IMR-90 (cell line): Measurements from ENCODE around the gene BRDT. TPM values are rescaled to one million over a fixed set of nuclear protein-coding genes. Genes with fewer than 3 reads are reported as not detected.

Experiments used
- ATAC-seq: fragments of 200-7000 bp; cut with Tn5 transposase; 2 replicates; pipeline ENCODE4 v1.9.1; 2020; ENCODE audit warnings: low read depth, mild to moderate bottlenecking, moderate library complexity
- BruUV-seq: library from RNA; stranded (reverse); fragments of 400-500 nt; replicated peaks from 2 replicates; lab custom pipeline; 2021; lab: Mats Ljungman, UMichigan
- CTCF ChIA-PET: fragments of 300-600 bp; formaldehyde crosslinking; extraction: SDS; loops from one replicate; lab custom pipeline; 2021; ENCODE audit warnings: antibody characterized with exemption; lab: Yijun Ruan, JAX
- POLR2A ChIA-PET: fragments of 300-600 bp; sonication (Branson Sonifier 250); formaldehyde crosslinking; loops from one replicate; lab custom pipeline; 2022; ENCODE audit warnings: antibody characterized with exemption; ENCODE audit not compliant: unreplicated experiment; lab: Charles Lee
- DNase-seq: peaks from one replicate; pipeline ENCODE4 v3.0.0; 2013
- H2AFZ ChIP-seq: replicated peaks from 2 replicates; pipeline ENCODE3; 2013; ENCODE audit warnings: low read length, mild to moderate bottlenecking; ENCODE audit not compliant: poor library complexity
- H2AK5ac ChIP-seq: 2 replicates; pipeline ENCODE4 v1.6.1; 2013; ENCODE audit warnings: low read depth, low read length, inconsistent platforms
- H2AK9ac ChIP-seq: replicated peaks from 2 replicates; pipeline ENCODE3; 2013; ENCODE audit warnings: mild to moderate bottlenecking, low read depth, low read length, moderate library complexity; ENCODE audit not compliant: poor library complexity
- H2BK120ac ChIP-seq: 2 replicates; pipeline ENCODE4 v1.6.1; 2013; ENCODE audit warnings: low read depth, low read length, inconsistent platforms
- H2BK15ac ChIP-seq: 3 replicates; pipeline ENCODE4 v1.6.1; 2013; ENCODE audit warnings: low read depth, low read length, inconsistent platforms
- H2BK20ac ChIP-seq: 2 replicates; pipeline ENCODE4 v1.6.1; 2013; ENCODE audit warnings: low read depth, mild to moderate bottlenecking, inconsistent platforms, low read length, moderate library complexity
- H2BK5ac ChIP-seq: 2 replicates; pipeline ENCODE4 v1.6.1; 2013; ENCODE audit warnings: mild to moderate bottlenecking, low read depth, low read length, inconsistent platforms; ENCODE audit not compliant: poor library complexity, severe bottlenecking
- H3K14ac ChIP-seq: replicated peaks from 2 replicates; pipeline ENCODE4 v1.6.1; 2013; ENCODE audit warnings: low read depth, low read length, inconsistent platforms
- H3K18ac ChIP-seq: 2 replicates; pipeline ENCODE4 v1.6.1; 2013; ENCODE audit warnings: low read depth, low read length, control low read depth
- H3K23ac ChIP-seq: 2 replicates; pipeline ENCODE4 v1.6.1; 2013; ENCODE audit warnings: low read depth, low read length, inconsistent platforms
- H3K27ac ChIP-seq: 2 replicates; pipeline ENCODE4 v1.5.1; 2013; ENCODE audit warnings: mild to moderate bottlenecking, control low read depth, low read length; ENCODE audit not compliant: insufficient read depth
- H3K27me3 ChIP-seq: 2 replicates; pipeline ENCODE4 v1.6.1; 2013; ENCODE audit warnings: low read length; ENCODE audit not compliant: control insufficient read depth, insufficient read depth
- H3K36me3 ChIP-seq: 2 replicates; pipeline ENCODE4 v1.6.1; 2013; ENCODE audit warnings: low read length, mixed read lengths; ENCODE audit not compliant: control insufficient read depth, insufficient read depth
- H3K4ac ChIP-seq: 2 replicates; pipeline ENCODE4 v1.6.1; 2013; ENCODE audit warnings: low read depth, low read length, inconsistent platforms
- H3K4me1 ChIP-seq: 2 replicates; pipeline ENCODE4 v1.6.1; 2013; ENCODE audit warnings: low read length, mixed read lengths; ENCODE audit not compliant: control insufficient read depth, insufficient read depth
- H3K4me2 ChIP-seq: 2 replicates; pipeline ENCODE4 v1.6.1; 2013; ENCODE audit warnings: low read depth, mild to moderate bottlenecking, control low read depth, low read length, moderate library complexity
- H3K4me3 ChIP-seq: 2 replicates; pipeline ENCODE4 v1.5.1; 2013; ENCODE audit warnings: low read depth, mild to moderate bottlenecking, control low read depth, low read length, moderate library complexity; ENCODE audit not compliant: insufficient read depth
- H3K56ac ChIP-seq: 2 replicates; pipeline ENCODE4 v1.6.1; 2013; ENCODE audit warnings: low read length, inconsistent platforms; ENCODE audit not compliant: insufficient read depth; ENCODE audit errors: extremely low read depth
- H3K79me1 ChIP-seq, 2 experiments: 2 replicates each; pipeline ENCODE4 v1.6.1; 2013; ENCODE audit warnings: low read length in 2 of 2, inconsistent platforms in 1 of 2, low read depth in 1 of 2
- H3K9ac ChIP-seq: 2 replicates; pipeline ENCODE4 v1.6.1; 2013; ENCODE audit warnings: low read depth, low read length, control low read depth
- H3K9me1 ChIP-seq: 2 replicates; pipeline ENCODE4 v1.6.1; 2013; ENCODE audit warnings: low read length, inconsistent platforms; ENCODE audit not compliant: insufficient read depth
- H3K9me3 ChIP-seq: 2 replicates; pipeline ENCODE4 v1.6.1; 2013; ENCODE audit warnings: low read length; ENCODE audit not compliant: control insufficient read depth, insufficient read depth
- H4K20me1 ChIP-seq: 2 replicates; pipeline ENCODE4 v1.6.1; 2013; ENCODE audit warnings: low read length, inconsistent platforms; ENCODE audit not compliant: insufficient read depth
- H4K5ac ChIP-seq: 2 replicates; pipeline ENCODE4 v1.6.1; 2013; ENCODE audit warnings: mild to moderate bottlenecking, low read depth, low read length, control low read depth
- H4K8ac ChIP-seq, 2 experiments: 2 replicates each; pipeline ENCODE4 v1.6.1; 2013; ENCODE audit warnings: low read depth in 2 of 2, low read length in 2 of 2, control low read depth in 1 of 2, inconsistent platforms in 1 of 2
- H4K91ac ChIP-seq: 2 replicates; pipeline ENCODE4 v1.6.1; 2013; ENCODE audit warnings: low read depth, low read length, inconsistent platforms; ENCODE audit not compliant: insufficient read depth
- MAZ ChIP-seq: IDR thresholded peaks from 2 replicates; pipeline ENCODE4 v1.6.1; 2012; ENCODE audit warnings: low read depth, mild to moderate bottlenecking, low read length, improper control_type of control experiment, moderate library complexity, borderline replicate concordance
- MXI1 ChIP-seq: IDR thresholded peaks from 2 replicates; pipeline ENCODE4 v1.6.1; 2012; ENCODE audit warnings: low read depth, mild to moderate bottlenecking, low read length, moderate library complexity, borderline replicate concordance
- NFE2L2 ChIP-seq: fragments of 150-350 bp; IDR thresholded peaks from 2 replicates; pipeline ENCODE4 v1.6.1; 2016; ENCODE audit warnings: low read depth, mild to moderate bottlenecking, low read length
- POLR2A ChIP-seq: IDR thresholded peaks from 2 replicates; pipeline ENCODE4 v1.6.1; 2012; ENCODE audit warnings: mild to moderate bottlenecking, low read depth, low read length
- RCOR1 ChIP-seq: IDR thresholded peaks from 2 replicates; pipeline ENCODE4 v1.6.1; 2012; ENCODE audit warnings: mild to moderate bottlenecking, low read length, improper control_type of control experiment; ENCODE audit not compliant: insufficient replicate concordance
- WGBS, 2 experiments: methylation state at CpG; one replicate each; pipeline versions ENCODE4 v1.1.5 to v1.1.7; 2013; ENCODE audit warnings: missing lambda C conversion rate in 2 of 2; ENCODE audit not compliant: insufficient read length in 1 of 2; ENCODE audit errors: extremely low coverage in 2 of 2; 5-methylcytosine and 5-hydroxymethylcytosine counted together
- dilution Hi-C: fragments of 300-500 bp; cut with HindIII; formaldehyde crosslinking; loops from one replicate; pipeline ENCODE4 v1.14.3; 2018; ENCODE audit warnings: low sequenced_read_pairs; ENCODE audit not compliant: unreplicated experiment
- in situ Hi-C: fragments of 300-500 bp; cut with MboI; formaldehyde crosslinking; loops from 3 replicates; pipeline ENCODE4 v1.14.3; 2019; ENCODE audit warnings: low sequenced_read_pairs, inconsistent platforms, mixed read lengths
- intact Hi-C: fragments of 100-400 bp; cut with micrococcal nuclease; formaldehyde crosslinking; loops from 2 replicates; pipeline ENCODE4 v1.10.0; 2022
- polyA plus RNA-seq, 3 experiments: library from polyadenylated mRNA; depleted of rRNA; stranded (reverse); fragments of >200 nt; gene quantifications; 2 replicates each; pipeline ENCODE4 v1.2.3, GENCODE V29; 2012; ENCODE audit warnings: low replicate concordance in 1 of 3
- total RNA-seq: library from RNA; depleted of rRNA; stranded (reverse); fragments of >200 nt; gene quantifications from 2 replicates; pipeline ENCODE4 v1.2.3, GENCODE V29; 2012

Gene BRDT
- total and polyA plus RNA-seq, 2 of the 4 experiments (the other 2 are of a cell fraction) = not detected

DNA sequence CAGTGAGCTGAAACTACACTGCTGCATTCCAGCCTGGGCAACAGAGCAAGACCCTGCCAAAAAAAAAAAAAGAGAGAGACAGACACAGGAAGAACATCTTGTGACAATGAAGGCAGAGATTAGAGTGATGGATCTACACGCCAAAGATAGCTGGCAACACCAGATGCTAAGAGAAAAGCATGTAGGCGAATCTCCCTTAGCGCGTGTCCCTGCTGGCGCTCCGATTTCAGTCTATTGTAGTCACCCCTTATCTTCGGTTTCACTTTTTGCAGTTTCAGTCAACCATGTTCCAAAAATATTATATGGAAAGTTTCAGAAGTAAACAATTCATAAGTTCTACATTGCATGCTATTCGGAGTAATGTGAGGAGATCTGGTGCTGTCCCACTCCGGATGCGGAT, 11.6 kb upstream of the BRDT start:
- intact Hi-C loops (no loop called here), dilution Hi-C loops (no loop called here), in situ Hi-C loops (no loop called here)
- Histone ChIP-seq H3K4ac (no peak overlapping the region), H2AFZ (no peak overlapping the region), H2BK20ac (no peak overlapping the region), H3K4me2 (no peak overlapping the region), H2AK9ac (no peak overlapping the region), H3K4me3 (no peak overlapping the region), H2BK120ac (no peak overlapping the region), H4K91ac (no peak overlapping the region), H3K9ac (no peak overlapping the region), H3K23ac (no peak overlapping the region), H3K14ac (no peak overlapping the region), H3K36me3 (no peaks in the 10 kb centered on the region), H3K56ac (no peak overlapping the region), H4K8ac (no peak overlapping the region), H2AK5ac (no peak overlapping the region), H4K20me1 (no peaks in the 10 kb centered on the region), H3K4me1 (no peaks in the 10 kb centered on the region), H3K18ac (no peak overlapping the region), H3K9me3 (no peaks in the 10 kb centered on the region), H3K27me3 (no peaks in the 10 kb centered on the region), H2BK5ac (no peak overlapping the region), H4K5ac (no peak overlapping the region), H2BK15ac (no peak overlapping the region), H3K79me1 (no peaks in the 10 kb centered on the region), H3K27ac (no peak overlapping the region), H3K9me1 (no peaks in the 10 kb centered on the region)
- DNase-seq = no peak
- no peak for ATAC-seq
- POLR2A ChIA-PET = no interaction called here
- no peak for TF ChIP-seq RCOR1
- no peak for TF ChIP-seq NFE2L2
- TF ChIP-seq MAZ = no peak
- no peak for TF ChIP-seq MXI1
- no peak for TF ChIP-seq POLR2A
- WGBS, 2 experiments = 80% methylated on average over 1 of the region's 10 CpGs; no CpG with 5 or more reads in 1 of the 2 experiments
- BruUV-seq = no TSS peak
- CTCF ChIA-PET = no interaction called here
